Mucosa of stomach (tissue), 1 donor: ENCODE measurements around the gene KCNAB3.

Experiments
- H3K27me3 ChIP-seq: one replicate; pipeline ENCODE4 v1.7.0; 2013; ENCODE audit warnings: mild to moderate bottlenecking, low read length; ENCODE audit not compliant: control insufficient read depth, insufficient read depth
- H3K36me3 ChIP-seq: one replicate; pipeline ENCODE4 v1.7.0; 2013; ENCODE audit warnings: low read length; ENCODE audit not compliant: control insufficient read depth, insufficient read depth
- H3K4me1 ChIP-seq: one replicate; pipeline ENCODE4 v1.7.0; 2013; ENCODE audit warnings: mild to moderate bottlenecking, low read length; ENCODE audit not compliant: control insufficient read depth, insufficient read depth
- H3K4me3 ChIP-seq: one replicate; pipeline ENCODE4 v1.7.0; 2013; ENCODE audit warnings: low read length
- H3K9ac ChIP-seq: one replicate; pipeline ENCODE4 v1.7.0; 2013; ENCODE audit warnings: mild to moderate bottlenecking, low read length, moderate library complexity
- H3K9me3 ChIP-seq: one replicate; pipeline ENCODE4 v1.7.0; 2013; ENCODE audit warnings: mild to moderate bottlenecking, low read length, moderate library complexity; ENCODE audit not compliant: control insufficient read depth
- donor health status: Pancreatic carcinoma.

Gene KCNAB3

GRCh38 chr17:7912927-7913524 lies 16.6 kb downstream of the KCNAB3 start:
- H3K36me3 ChIP-seq: peaks cover 5% of the 10 kb centered on the region
- H3K4me1 ChIP-seq: peaks cover 27% of the 10 kb centered on the region
- no peak overlapping the region for H3K4me3 ChIP-seq
- no peaks in the 10 kb centered on the region for H3K9me3 ChIP-seq
- no peaks in the 10 kb centered on the region for H3K27me3 ChIP-seq
- no peak overlapping the region for H3K9ac ChIP-seq

GRCh38 chr17:7911116-7911515 lies 18.5 kb downstream of the KCNAB3 start:
- Histone ChIP-seq H3K4me3 (no peak overlapping the region), H3K9ac (no peak overlapping the region), H3K4me1 (peaks cover 18% of the 10 kb centered on the region), H3K36me3 (peaks cover 8% of the 10 kb centered on the region), H3K27me3 (no peaks in the 10 kb centered on the region), H3K9me3 (no peaks in the 10 kb centered on the region)

GRCh38 chr17:7910711-7911110 lies 18.9 kb downstream of the KCNAB3 start:
- H3K36me3 ChIP-seq: peaks cover 8% of the 10 kb centered on the region
- H3K9ac ChIP-seq: no peak overlapping the region
- peaks cover 18% of the 10 kb centered on the region for H3K4me1 ChIP-seq
- no peak overlapping the region for H3K4me3 ChIP-seq
- H3K9me3 ChIP-seq: no peaks in the 10 kb centered on the region
- H3K27me3 ChIP-seq: no peaks in the 10 kb centered on the region

- H3K4me1 ChIP-seq: peaks cover 15% of the 10 kb centered on the region
- H3K9ac ChIP-seq: no peak overlapping the region
- H3K4me3 ChIP-seq: no peak overlapping the region
- H3K36me3 ChIP-seq: peaks cover 8% of the 10 kb centered on the region
- H3K27me3 ChIP-seq: no peaks in the 10 kb centered on the region
- H3K9me3 ChIP-seq: no peaks in the 10 kb centered on the region
Measured at GRCh38 chr17:7910281-7910680, 19.4 kb downstream of the KCNAB3 start.

- Histone ChIP-seq H3K4me1 (peaks cover 9% of the 10 kb centered on the region), H3K9me3 (no peaks in the 10 kb centered on the region), H3K27me3 (no peaks in the 10 kb centered on the region), H3K4me3 (no peak overlapping the region), H3K36me3 (peaks cover 8% of the 10 kb centered on the region), H3K9ac (no peak overlapping the region)
Measured at GRCh38 chr17:7909089-7909488, 20.6 kb downstream of the KCNAB3 start.

GRCh38 chr17:7903154-7904103 lies 26.2 kb downstream of the KCNAB3 start:
- Histone ChIP-seq H3K4me3 (no peak overlapping the region), H3K36me3 (peaks cover 4% of the 10 kb centered on the region), H3K9ac (no peak overlapping the region), H3K9me3 (no peaks in the 10 kb centered on the region), H3K4me1 (no peaks in the 10 kb centered on the region), H3K27me3 (no peaks in the 10 kb centered on the region)

GRCh38 chr17:7897773-7898172 lies 31.9 kb downstream of the KCNAB3 start:
- Histone ChIP-seq H3K27me3 (no peaks in the 10 kb centered on the region), H3K36me3 (peaks cover 14% of the 10 kb centered on the region), H3K9me3 (no peaks in the 10 kb centered on the region), H3K4me1 (no peaks in the 10 kb centered on the region), H3K4me3 (no peak overlapping the region), H3K9ac (no peak overlapping the region)

- peaks cover 14% of the 10 kb centered on the region for H3K36me3 ChIP-seq
Measured at GRCh38 chr17:7897090-7897489, 32.6 kb downstream of the KCNAB3 start.

GRCh38 chr17:7894866-7895265 lies 34.8 kb downstream of the KCNAB3 start:
- H3K9me3 ChIP-seq: no peaks in the 10 kb centered on the region

More at GRCh38 chr17:7897090-7897489, 32.6 kb downstream of the KCNAB3 start:
- H3K4me3 ChIP-seq: no peak overlapping the region
- H3K4me1 ChIP-seq: no peaks in the 10 kb centered on the region
- no peak overlapping the region for H3K9ac ChIP-seq
- H3K9me3 ChIP-seq: no peaks in the 10 kb centered on the region
- H3K27me3 ChIP-seq: no peaks in the 10 kb centered on the region

GRCh38 chr17:7894226-7894625 lies 35.4 kb downstream of the KCNAB3 start:
- H3K36me3 ChIP-seq: peaks cover 19% of the 10 kb centered on the region
- peaks cover 7% of the 10 kb centered on the region for H3K4me1 ChIP-seq
- no peaks in the 10 kb centered on the region for H3K9me3 ChIP-seq
- H3K4me3 ChIP-seq: no peak overlapping the region
- no peak overlapping the region for H3K9ac ChIP-seq
- no peaks in the 10 kb centered on the region for H3K27me3 ChIP-seq

More at GRCh38 chr17:7894866-7895265, 34.8 kb downstream of the KCNAB3 start:
- Histone ChIP-seq H3K4me3 (no peak overlapping the region), H3K4me1 (peaks cover under 1% of the 10 kb centered on the region), H3K27me3 (no peaks in the 10 kb centered on the region), H3K36me3 (peaks cover 19% of the 10 kb centered on the region), H3K9ac (no peak overlapping the region)

- Histone ChIP-seq H3K27me3 (no peaks in the 10 kb centered on the region), H3K9me3 (no peaks in the 10 kb centered on the region), H3K4me3 (no peak overlapping the region), H3K4me1 (peaks cover 16% of the 10 kb centered on the region), H3K9ac (no peak overlapping the region), H3K36me3 (peaks cover 19% of the 10 kb centered on the region)
Measured at GRCh38 chr17:7893187-7893880, 36.3 kb downstream of the KCNAB3 start.
